ENCODE results near the gene RNF224. TPM values are rescaled to one million over a fixed set of nuclear protein-coding genes. Genes with fewer than 3 reads are reported as not detected.

RNF224 gene
- polyA plus RNA-seq, 1 donor (not counting 4 experiments of a cell fraction or from before 2014, with no cell fraction given), result not detected

- peaks cover 7% of the 10 kb centered on the region for H4K20me1 ChIP-seq (ENCODE audit: control insufficient read depth, extremely low read depth, insufficient read depth, low read length)
- DNase-seq (ENCODE audit: low read depth, low spot score) (no peak), FAIRE-seq (no peak)
- no peak overlapping the region for H2AFZ ChIP-seq (ENCODE audit: control insufficient read depth, low read length)
- no peak for TF ChIP-seq EZH2 (IDR thresholded peaks at IDR 0.05; ENCODE audit: low read length)
- no peak for TF ChIP-seq CTCF (optimal IDR thresholded peaks at IDR 0.05 in 1 of 3, IDR thresholded peaks at IDR 0.05 in 1 of 3, conservative IDR thresholded peaks at IDR 0.05 in 1 of 3; ENCODE audit: extremely low read depth in 1 of 3, insufficient read depth in 2 of 3, low read length in 3 of 3)
- dilution Hi-C loops (cut with MboI; ENCODE audit: extremely low pct_ligation_motif_present, low sequenced_read_pairs), result no loop called here
- H3K9me1 ChIP-seq (ENCODE audit: control insufficient read depth, extremely low read depth, insufficient read depth, low read length), result peaks cover 3% of the 10 kb centered on the region
- no peaks in the 10 kb centered on the region for H3K36me3 ChIP-seq (ENCODE audit: control insufficient read depth in 2 of 2, extremely low read depth in 1 of 2, insufficient read depth in 2 of 2, low read length in 2 of 2)
- peak overlapping the region; percentile 20 for H3K4me2 ChIP-seq (ENCODE audit: control insufficient read depth, extremely low read depth, insufficient read depth, low read depth, low read length)
- peaks cover 2% of the 10 kb centered on the region for H3K27me3 ChIP-seq (ENCODE audit: control insufficient read depth, extremely low read depth, insufficient read depth, low read length)
- H3K9ac ChIP-seq (ENCODE audit: control insufficient read depth, extremely low read depth, insufficient read depth, low read length), result no peak overlapping the region
- H3K4me1 ChIP-seq (ENCODE audit: control insufficient read depth, extremely low read depth, insufficient read depth, low read length), result peaks cover 38% of the 10 kb centered on the region
- peaks cover 13% of the 10 kb centered on the region for H3K79me2 ChIP-seq (ENCODE audit: control insufficient read depth, insufficient read depth, low read length)
- H3K9me3 ChIP-seq (ENCODE audit: control insufficient read depth, low read depth, low read length), result no peaks in the 10 kb centered on the region
- no peak overlapping the region for H3K27ac ChIP-seq (ENCODE audit: control insufficient read depth, insufficient read depth, low read length)
- no peak overlapping the region for H3K4me3 ChIP-seq (ENCODE audit: control insufficient read depth in 2 of 3, extremely low read depth in 1 of 3, insufficient read depth in 2 of 3, low read depth in 1 of 3, low read length in 3 of 3)
These were observed 29.0 kb upstream of the RNF224 start for GRCh38 chr9:137198051-137198901.

- Histone ChIP-seq H4K20me1 (ENCODE audit: control insufficient read depth, extremely low read depth, insufficient read depth, low read length) (peaks cover 7% of the 10 kb centered on the region), H2AFZ (ENCODE audit: control insufficient read depth, low read length) (no peak overlapping the region), H3K27ac (ENCODE audit: control insufficient read depth, insufficient read depth, low read length) (no peak overlapping the region), H3K4me3 (ENCODE audit: control insufficient read depth in 2 of 3, extremely low read depth in 1 of 3, insufficient read depth in 2 of 3, low read depth in 1 of 3, low read length in 3 of 3) (no peak overlapping the region), H3K9ac (ENCODE audit: control insufficient read depth, extremely low read depth, insufficient read depth, low read length) (no peak overlapping the region), H3K79me2 (ENCODE audit: control insufficient read depth, insufficient read depth, low read length) (peaks cover 18% of the 10 kb centered on the region), H3K9me1 (ENCODE audit: control insufficient read depth, extremely low read depth, insufficient read depth, low read length) (peaks cover 3% of the 10 kb centered on the region), H3K9me3 (ENCODE audit: control insufficient read depth, low read depth, low read length) (no peaks in the 10 kb centered on the region), H3K36me3 (ENCODE audit: control insufficient read depth in 2 of 2, extremely low read depth in 1 of 2, insufficient read depth in 2 of 2, low read length in 2 of 2) (no peaks in the 10 kb centered on the region), H3K4me2 (ENCODE audit: control insufficient read depth, extremely low read depth, insufficient read depth, low read depth, low read length) (peak overlapping the region; percentile 27), H3K4me1 (ENCODE audit: control insufficient read depth, extremely low read depth, insufficient read depth, low read length) (peaks cover 38% of the 10 kb centered on the region), H3K27me3 (ENCODE audit: control insufficient read depth, extremely low read depth, insufficient read depth, low read length) (no peaks in the 10 kb centered on the region)
- no peak for TF ChIP-seq CTCF (optimal IDR thresholded peaks at IDR 0.05 in 1 of 3, IDR thresholded peaks at IDR 0.05 in 1 of 3, conservative IDR thresholded peaks at IDR 0.05 in 1 of 3; ENCODE audit: extremely low read depth in 1 of 3, insufficient read depth in 2 of 3, low read length in 3 of 3)
- no peak for TF ChIP-seq EZH2 (IDR thresholded peaks at IDR 0.05; ENCODE audit: low read length)
- dilution Hi-C loops (cut with MboI; ENCODE audit: extremely low pct_ligation_motif_present, low sequenced_read_pairs), result no loop called here
- FAIRE-seq, result no peak
- no peak for DNase-seq (ENCODE audit: low read depth, low spot score)
These were observed 28.4 kb upstream of the RNF224 start for GRCh38 chr9:137198902-137199283.
